Tibial artery (tissue), 4 donors: Measurements from ENCODE around the gene MBOAT7.

Experiments
- DNase-seq, 2 donors: peaks; one replicate each; pipeline ENCODE4 v3.0.0-alpha.2; 2019
- H3K27ac ChIP-seq, 2 donors: fragments of 200-600 bp; sonication (generic) in 1 of 2; 1 replicate in 1 of 2; 2 replicates in 1 of 2; pipeline ENCODE4 v1.5.1; 2018 to 2019; ENCODE audit warnings: mild to moderate bottlenecking in 1 of 2
- H3K27me3 ChIP-seq, 2 donors: fragments of 200-600 bp; sonication (generic) in 1 of 2; one replicate each; pipeline versions ENCODE4 v1.5.1 to v1.6.0; 2016 to 2019
- H3K36me3 ChIP-seq, 3 donors: fragments of 200-600 bp; sonication (generic) in 2 of 3; one replicate each; pipeline ENCODE4 v1.5.1; 2016 to 2019; ENCODE audit warnings: mild to moderate bottlenecking in 2 of 3
- H3K4me1 ChIP-seq, 4 donors: fragments of 200-600 bp; sonication (generic) in 2 of 4; 1 replicate in 3 of 4; 2 replicates in 1 of 4; pipeline ENCODE4 v1.5.1; 2016 to 2019
- H3K4me3 ChIP-seq, 2 donors: fragments of 200-600 bp; sonication (generic) in 1 of 2; 1 replicate in 1 of 2; 2 replicates in 1 of 2; pipeline ENCODE4 v1.5.1; 2018 to 2019; ENCODE audit warnings: mild to moderate bottlenecking in 2 of 2
- H3K9me3 ChIP-seq, 3 donors: fragments of 200-600 bp; sonication (generic) in 1 of 3; one replicate each; pipeline ENCODE4 v1.5.1; 2016 to 2019
- intact Hi-C: fragments of 100-400 bp; cut with DNase I; formaldehyde crosslinking; loops from one replicate; pipeline ENCODE4 v1.15.0; 2023; ENCODE audit warnings: low total_unique reads
- TF ChIP-seq, protein P1 (sequence below), 2 experiments: fragments of 200-600 bp in 1 of 2; fragments of 450-650 bp in 1 of 2; IDR thresholded peaks; one replicate each; pipeline ENCODE4 v1.5.1; 2017 to 2019; ENCODE audit warnings: antibody characterized with exemption in 2 of 2, mild to moderate bottlenecking in 1 of 2, moderate library complexity in 1 of 2

MBOAT7 gene

GRCh38 chr19:54152267-54152666 lies 37.1 kb downstream of the MBOAT7 start:
- no peak for DNase-seq
- Histone ChIP-seq H3K4me1 (no peaks in the 10 kb centered on the region), H3K4me3 (no peak overlapping the region), H3K27ac (no peak overlapping the region), H3K36me3 (peaks cover 70 to 100% (median 100%) of the 10 kb centered on the region in 3 donors), H3K27me3 (no peaks in the 10 kb centered on the region), H3K9me3 (no peaks in the 10 kb centered on the region)
- TF ChIP-seq, protein P1, sequence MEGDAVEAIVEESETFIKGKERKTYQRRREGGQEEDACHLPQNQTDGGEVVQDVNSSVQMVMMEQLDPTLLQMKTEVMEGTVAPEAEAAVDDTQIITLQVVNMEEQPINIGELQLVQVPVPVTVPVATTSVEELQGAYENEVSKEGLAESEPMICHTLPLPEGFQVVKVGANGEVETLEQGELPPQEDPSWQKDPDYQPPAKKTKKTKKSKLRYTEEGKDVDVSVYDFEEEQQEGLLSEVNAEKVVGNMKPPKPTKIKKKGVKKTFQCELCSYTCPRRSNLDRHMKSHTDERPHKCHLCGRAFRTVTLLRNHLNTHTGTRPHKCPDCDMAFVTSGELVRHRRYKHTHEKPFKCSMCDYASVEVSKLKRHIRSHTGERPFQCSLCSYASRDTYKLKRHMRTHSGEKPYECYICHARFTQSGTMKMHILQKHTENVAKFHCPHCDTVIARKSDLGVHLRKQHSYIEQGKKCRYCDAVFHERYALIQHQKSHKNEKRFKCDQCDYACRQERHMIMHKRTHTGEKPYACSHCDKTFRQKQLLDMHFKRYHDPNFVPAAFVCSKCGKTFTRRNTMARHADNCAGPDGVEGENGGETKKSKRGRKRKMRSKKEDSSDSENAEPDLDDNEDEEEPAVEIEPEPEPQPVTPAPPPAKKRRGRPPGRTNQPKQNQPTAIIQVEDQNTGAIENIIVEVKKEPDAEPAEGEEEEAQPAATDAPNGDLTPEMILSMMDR (IDR thresholded peaks at IDR 0.05) = no peak
- intact Hi-C loops = no loop called here

- Histone ChIP-seq H3K27me3 (no peaks in the 10 kb centered on the region), H3K36me3 (peaks cover 71 to 100% (median 100%) of the 10 kb centered on the region in 3 donors), H3K4me1 (no peaks in the 10 kb centered on the region), H3K27ac (no peak overlapping the region), H3K9me3 (no peaks in the 10 kb centered on the region), H3K4me3 (no peak overlapping the region)
- intact Hi-C loops = no loop called here
- DNase-seq = no peak
- TF ChIP-seq, protein P1 (IDR thresholded peaks at IDR 0.05) = no peak
These were observed 37.9 kb downstream of the MBOAT7 start for GRCh38 chr19:54151362-54152035.

- no peak overlapping the region for H3K4me3 ChIP-seq
- intact Hi-C loops = no loop called here
- DNase-seq = no peak
- H3K36me3 ChIP-seq = peaks cover 76 to 100% (median 100%) of the 10 kb centered on the region in 3 donors
- H3K4me1 ChIP-seq = no peaks in the 10 kb centered on the region
- no peaks in the 10 kb centered on the region for H3K9me3 ChIP-seq
- no peak overlapping the region for H3K27ac ChIP-seq
- TF ChIP-seq, protein P1 (IDR thresholded peaks at IDR 0.05) = no peak
- no peaks in the 10 kb centered on the region for H3K27me3 ChIP-seq
These were observed 40.2 kb downstream of the MBOAT7 start for GRCh38 chr19:54149021-54149812.

GRCh38 chr19:54148158-54148557 lies 41.2 kb downstream of the MBOAT7 start:
- Histone ChIP-seq H3K36me3 (peaks cover 77 to 100% (median 100%) of the 10 kb centered on the region in 3 donors), H3K4me1 (no peaks in the 10 kb centered on the region), H3K9me3 (no peaks in the 10 kb centered on the region), H3K27ac (no peak overlapping the region), H3K27me3 (no peaks in the 10 kb centered on the region), H3K4me3 (no peak overlapping the region)
- DNase-seq = no peak
- TF ChIP-seq, protein P1 (IDR thresholded peaks at IDR 0.05) = no peak
- intact Hi-C loops = no loop called here

DNA sequence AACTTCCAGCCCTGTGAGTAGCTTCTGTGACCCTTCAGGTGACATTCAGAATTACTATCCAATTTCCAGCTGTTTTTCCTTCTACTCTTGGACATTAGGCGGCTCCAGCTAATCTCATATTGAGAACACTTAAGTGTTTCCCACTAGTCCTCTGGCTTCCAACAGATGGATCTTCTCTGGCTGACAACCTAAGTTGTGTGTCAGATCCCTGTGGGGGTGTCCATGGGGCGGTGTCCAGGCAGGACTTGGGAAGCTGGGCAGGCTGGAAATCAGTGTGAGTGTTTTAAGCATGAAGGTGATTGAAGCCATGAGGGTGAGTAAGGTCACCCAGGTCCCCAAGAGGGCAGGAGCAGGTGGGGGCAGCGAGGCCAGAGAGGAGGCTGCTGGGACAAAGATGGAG lies 41.7 kb downstream of the MBOAT7 start:
- DNase-seq = no peak
- H3K4me1 ChIP-seq = no peaks in the 10 kb centered on the region
- H3K4me3 ChIP-seq = no peak overlapping the region
- no peaks in the 10 kb centered on the region for H3K27me3 ChIP-seq
- TF ChIP-seq, protein P1 (IDR thresholded peaks at IDR 0.05) = no peak
- no peak overlapping the region for H3K27ac ChIP-seq
- intact Hi-C loops = no loop called here
- H3K36me3 ChIP-seq = peaks cover 77 to 100% (median 100%) of the 10 kb centered on the region in 3 donors
- no peaks in the 10 kb centered on the region for H3K9me3 ChIP-seq
